ENCODE measurements around the gene ENPP5. TPM values are rescaled to one million over a fixed set of nuclear protein-coding genes. Genes with fewer than 3 reads are reported as not detected.
"Not testable (repeated sequence)": the region's sequence is repeated elsewhere in the genome, so short reads cannot be mapped to it uniquely, and the experiment has no call there.

Gene ENPP5
- polyA plus RNA-seq, 1 donor (not counting 4 experiments of a cell fraction or from before 2014, with no cell fraction given) = 0.07 TPM

- Histone ChIP-seq H2AFZ (ENCODE audit: control insufficient read depth, low read length) (no peak overlapping the region), H4K20me1 (ENCODE audit: control insufficient read depth, extremely low read depth, insufficient read depth, low read length) (no peaks in the 10 kb centered on the region), H3K27ac (ENCODE audit: control insufficient read depth, insufficient read depth, low read length) (no peak overlapping the region), H3K4me2 (ENCODE audit: control insufficient read depth, extremely low read depth, insufficient read depth, low read depth, low read length) (no peak overlapping the region), H3K27me3 (ENCODE audit: control insufficient read depth, extremely low read depth, insufficient read depth, low read length) (no peaks in the 10 kb centered on the region), H3K9me3 (ENCODE audit: control insufficient read depth, low read depth, low read length) (no peaks in the 10 kb centered on the region), H3K79me2 (ENCODE audit: control insufficient read depth, insufficient read depth, low read length) (no peaks in the 10 kb centered on the region), H3K9ac (ENCODE audit: control insufficient read depth, extremely low read depth, insufficient read depth, low read length) (no peak overlapping the region), H3K4me3 (ENCODE audit: control insufficient read depth in 2 of 3, extremely low read depth in 1 of 3, insufficient read depth in 2 of 3, low read depth in 1 of 3, low read length in 3 of 3) (no peak overlapping the region), H3K9me1 (ENCODE audit: control insufficient read depth, extremely low read depth, insufficient read depth, low read length) (no peaks in the 10 kb centered on the region), H3K36me3 (ENCODE audit: control insufficient read depth in 2 of 2, extremely low read depth in 1 of 2, insufficient read depth in 2 of 2, low read length in 2 of 2) (no peaks in the 10 kb centered on the region), H3K4me1 (ENCODE audit: control insufficient read depth, extremely low read depth, insufficient read depth, low read length) (no peaks in the 10 kb centered on the region)
- no peak for DNase-seq (ENCODE audit: low read depth, low spot score)
- dilution Hi-C loops (cut with MboI; ENCODE audit: extremely low pct_ligation_motif_present, low sequenced_read_pairs) = no loop called here
- TF ChIP-seq EZH2 (IDR thresholded peaks at IDR 0.05; ENCODE audit: low read length) (no peak), CTCF (optimal IDR thresholded peaks at IDR 0.05 in 1 of 3, IDR thresholded peaks at IDR 0.05 in 1 of 3, conservative IDR thresholded peaks at IDR 0.05 in 1 of 3; ENCODE audit: extremely low read depth in 1 of 3, insufficient read depth in 2 of 3, low read length in 3 of 3) (no peak)
- FAIRE-seq = no peak
These were observed 14.1 kb downstream of the ENPP5 start for GRCh38 chr6:46156701-46157100.

- FAIRE-seq; H3K79me2 ChIP-seq (ENCODE audit: control insufficient read depth, insufficient read depth, low read length); H4K20me1 ChIP-seq (ENCODE audit: control insufficient read depth, extremely low read depth, insufficient read depth, low read length); H3K9me1 ChIP-seq (ENCODE audit: control insufficient read depth, extremely low read depth, insufficient read depth, low read length); H3K27me3 ChIP-seq (ENCODE audit: control insufficient read depth, extremely low read depth, insufficient read depth, low read length); H3K4me1 ChIP-seq (ENCODE audit: control insufficient read depth, extremely low read depth, insufficient read depth, low read length); H3K4me2 ChIP-seq (ENCODE audit: control insufficient read depth, extremely low read depth, insufficient read depth, low read depth, low read length); dilution Hi-C loops (cut with MboI; ENCODE audit: extremely low pct_ligation_motif_present, low sequenced_read_pairs); H3K36me3 ChIP-seq (ENCODE audit: control insufficient read depth in 2 of 2, extremely low read depth in 1 of 2, insufficient read depth in 2 of 2, low read length in 2 of 2); H3K27ac ChIP-seq (ENCODE audit: control insufficient read depth, insufficient read depth, low read length); DNase-seq (ENCODE audit: low read depth, low spot score); H3K9ac ChIP-seq (ENCODE audit: control insufficient read depth, extremely low read depth, insufficient read depth, low read length); H3K9me3 ChIP-seq (ENCODE audit: control insufficient read depth, low read depth, low read length); H3K4me3 ChIP-seq (ENCODE audit: control insufficient read depth in 2 of 3, extremely low read depth in 1 of 3, insufficient read depth in 2 of 3, low read depth in 1 of 3, low read length in 3 of 3); H2AFZ ChIP-seq (ENCODE audit: control insufficient read depth, low read length): not testable (repeated sequence)
These were observed 21.7 kb downstream of the ENPP5 start for GRCh38 chr6:46149066-46149465.

GRCh38 chr6:46144270-46144669, 26.5 kb downstream of the ENPP5 start:
- H3K9ac ChIP-seq (ENCODE audit: control insufficient read depth, extremely low read depth, insufficient read depth, low read length) = no peak overlapping the region
- H3K4me2 ChIP-seq (ENCODE audit: control insufficient read depth, extremely low read depth, insufficient read depth, low read depth, low read length) = no peak overlapping the region
- no peak for FAIRE-seq
- H3K27ac ChIP-seq (ENCODE audit: control insufficient read depth, insufficient read depth, low read length) = no peak overlapping the region
- no peaks in the 10 kb centered on the region for H3K36me3 ChIP-seq (ENCODE audit: control insufficient read depth in 2 of 2, extremely low read depth in 1 of 2, insufficient read depth in 2 of 2, low read length in 2 of 2)
- H3K9me3 ChIP-seq (ENCODE audit: control insufficient read depth, low read depth, low read length) = no peaks in the 10 kb centered on the region
- H3K79me2 ChIP-seq (ENCODE audit: control insufficient read depth, insufficient read depth, low read length) = no peaks in the 10 kb centered on the region
- no peak overlapping the region for H3K4me3 ChIP-seq (ENCODE audit: control insufficient read depth in 2 of 3, extremely low read depth in 1 of 3, insufficient read depth in 2 of 3, low read depth in 1 of 3, low read length in 3 of 3)
- TF ChIP-seq EZH2 (IDR thresholded peaks at IDR 0.05; ENCODE audit: low read length) (no peak), CTCF (optimal IDR thresholded peaks at IDR 0.05 in 1 of 3, IDR thresholded peaks at IDR 0.05 in 1 of 3, conservative IDR thresholded peaks at IDR 0.05 in 1 of 3; ENCODE audit: extremely low read depth in 1 of 3, insufficient read depth in 2 of 3, low read length in 3 of 3) (no peak)
- H4K20me1 ChIP-seq (ENCODE audit: control insufficient read depth, extremely low read depth, insufficient read depth, low read length) = no peaks in the 10 kb centered on the region
- no peak overlapping the region for H2AFZ ChIP-seq (ENCODE audit: control insufficient read depth, low read length)
- DNase-seq (ENCODE audit: low read depth, low spot score) = no peak
- H3K27me3 ChIP-seq (ENCODE audit: control insufficient read depth, extremely low read depth, insufficient read depth, low read length) = no peaks in the 10 kb centered on the region
- no peaks in the 10 kb centered on the region for H3K4me1 ChIP-seq (ENCODE audit: control insufficient read depth, extremely low read depth, insufficient read depth, low read length)
- dilution Hi-C loops (cut with MboI; ENCODE audit: extremely low pct_ligation_motif_present, low sequenced_read_pairs) = no loop called here
- H3K9me1 ChIP-seq (ENCODE audit: control insufficient read depth, extremely low read depth, insufficient read depth, low read length) = no peaks in the 10 kb centered on the region
